ENCODE measurements around the gene CD248. TPM values are rescaled to one million over a fixed set of nuclear protein-coding genes. Genes with fewer than 3 reads are reported as not detected.

The CD248 gene
- total RNA-seq, 1 experiment from 2014 or later, result not detected

DNA sequence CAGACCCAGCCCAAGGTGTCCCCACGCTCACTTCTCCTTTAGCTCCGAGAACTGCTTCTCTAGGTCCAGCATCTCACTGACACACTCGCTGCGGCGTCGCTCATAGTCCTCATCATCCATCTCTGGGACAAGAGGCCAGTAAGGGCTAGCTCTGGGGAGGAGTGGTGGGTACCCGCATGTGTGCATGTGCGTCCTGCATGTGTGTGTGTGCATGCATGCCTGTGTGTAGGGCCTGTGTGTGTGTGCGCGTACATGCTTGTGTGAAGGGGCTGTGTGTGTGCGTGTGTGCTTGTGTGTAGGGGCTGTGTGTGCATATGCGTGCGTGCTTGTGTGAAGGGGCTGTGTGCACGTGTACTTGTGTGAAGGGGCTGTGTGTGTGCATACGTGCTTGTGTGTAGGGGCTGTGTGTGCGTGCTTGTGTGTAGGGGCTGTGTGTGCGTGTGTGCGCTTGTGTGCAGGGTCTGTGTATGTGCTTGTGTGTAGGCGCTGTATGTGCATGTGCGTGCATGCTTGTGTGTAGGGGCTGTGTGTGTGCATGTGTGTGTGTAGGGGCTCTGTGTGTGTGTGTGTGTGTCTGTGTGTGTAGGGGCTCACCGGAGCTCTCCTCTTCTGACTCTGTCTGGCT lies 24.8 kb upstream of the CD248 start:
- DNase-seq (ENCODE audit: low read depth), result no peak

DNA sequence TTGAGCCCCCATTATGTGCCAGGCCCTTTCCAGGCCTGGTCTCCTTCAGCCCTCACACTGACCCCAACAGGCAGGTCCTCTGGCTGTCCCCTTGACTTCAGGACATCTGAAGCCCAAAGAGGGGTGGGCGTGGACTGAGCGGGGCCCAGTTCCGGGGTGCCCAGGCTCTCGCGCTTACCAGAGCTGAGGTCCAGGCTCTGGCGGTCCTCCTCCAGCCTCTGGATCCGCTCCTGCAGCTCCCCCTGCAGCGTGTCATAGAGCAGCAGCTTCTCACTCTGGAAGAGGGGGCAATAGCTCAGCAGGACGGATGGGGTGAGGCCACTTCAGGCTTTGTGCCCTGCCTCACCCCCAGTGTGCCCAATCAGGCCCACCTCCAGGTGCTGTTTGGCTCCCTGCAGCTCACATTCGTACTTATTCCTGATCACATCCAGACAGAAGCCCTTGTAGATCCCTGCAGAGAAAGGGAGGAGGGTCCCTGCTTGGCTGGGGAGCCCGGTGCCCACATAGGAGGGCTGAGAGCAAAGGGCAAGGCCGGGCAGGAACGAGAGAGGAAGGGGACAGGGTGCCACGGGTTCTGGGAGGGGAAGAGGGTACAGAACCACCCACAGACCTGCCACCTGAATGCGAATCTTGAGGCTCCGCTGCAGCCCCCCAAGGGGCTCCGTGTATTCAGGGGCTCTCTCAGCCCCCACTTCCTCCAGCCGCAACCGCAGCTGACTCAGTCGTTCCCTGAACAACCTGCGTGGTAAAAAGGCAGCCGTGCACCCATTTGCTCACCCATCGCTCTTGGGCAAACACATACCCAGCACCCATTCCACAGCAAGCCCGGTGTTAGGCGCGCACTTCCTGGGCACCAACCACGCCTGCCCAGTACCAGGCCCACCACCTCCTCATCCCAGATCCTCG lies 24.0 kb upstream of the CD248 start:
- no peak for DNase-seq (ENCODE audit: low read depth)

- DNase-seq (ENCODE audit: low read depth), result no peak
These were observed 23.0 kb upstream of the CD248 start for GRCh38 chr11:66339686-66340483.

GRCh38 chr11:66339162-66339675 lies 22.4 kb upstream of the CD248 start:
- DNase-seq (ENCODE audit: low read depth), result peak; percentile 87

GRCh38 chr11:66338276-66339161 lies 21.7 kb upstream of the CD248 start:
- DNase-seq (ENCODE audit: low read depth), result peak; percentile 42

DNA sequence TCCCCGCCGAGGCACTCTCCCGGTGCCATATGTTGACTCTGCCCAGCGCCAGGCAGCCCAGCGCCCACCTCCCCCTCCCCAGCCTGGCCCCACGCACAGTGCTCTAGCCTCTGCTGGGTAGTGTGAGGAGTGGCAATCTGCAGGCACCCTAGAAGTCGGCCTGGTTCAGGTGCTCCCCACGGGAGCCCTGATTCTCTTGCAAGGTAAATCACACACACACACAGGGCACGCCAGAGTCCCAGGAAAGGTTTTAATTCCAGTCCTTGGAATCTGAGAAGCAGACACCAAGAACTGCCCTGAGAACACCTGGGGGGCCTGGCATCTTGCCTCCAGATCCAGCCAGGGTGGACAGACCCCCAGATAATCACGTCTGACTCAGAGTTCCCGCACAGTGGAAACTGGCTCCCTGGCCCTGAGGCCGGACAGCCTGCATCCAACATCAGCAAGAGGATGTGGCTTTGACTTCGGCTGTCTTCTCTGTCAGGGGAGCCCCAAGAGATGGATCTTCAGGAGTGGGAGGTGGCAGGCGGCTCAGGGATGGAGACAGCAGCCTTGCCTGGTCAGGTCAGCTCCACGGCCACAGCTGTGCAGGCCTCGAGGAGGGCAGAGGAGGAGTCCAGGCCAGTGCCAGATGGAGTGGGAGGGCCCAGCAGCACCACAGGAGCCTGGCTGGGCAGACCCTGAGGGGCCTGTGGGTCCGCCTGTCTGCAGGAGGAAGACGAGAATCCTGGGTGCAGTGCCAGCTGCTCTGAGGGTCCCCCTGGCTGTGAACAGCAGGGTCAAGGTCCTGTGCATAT lies 20.5 kb upstream of the CD248 start:
- DNase-seq (ENCODE audit: low read depth), result peak; percentile 95

- DNase-seq (ENCODE audit: low read depth), result peak; percentile 100
These were observed 19.6 kb upstream of the CD248 start, which contains the start of gene RIN1 for GRCh38 chr11:66336234-66337102. TSS of gene RIN1 (minus strand) at chr11:66336434. CDS start at chr11:66336402, 32 bp downstream.

DNA sequence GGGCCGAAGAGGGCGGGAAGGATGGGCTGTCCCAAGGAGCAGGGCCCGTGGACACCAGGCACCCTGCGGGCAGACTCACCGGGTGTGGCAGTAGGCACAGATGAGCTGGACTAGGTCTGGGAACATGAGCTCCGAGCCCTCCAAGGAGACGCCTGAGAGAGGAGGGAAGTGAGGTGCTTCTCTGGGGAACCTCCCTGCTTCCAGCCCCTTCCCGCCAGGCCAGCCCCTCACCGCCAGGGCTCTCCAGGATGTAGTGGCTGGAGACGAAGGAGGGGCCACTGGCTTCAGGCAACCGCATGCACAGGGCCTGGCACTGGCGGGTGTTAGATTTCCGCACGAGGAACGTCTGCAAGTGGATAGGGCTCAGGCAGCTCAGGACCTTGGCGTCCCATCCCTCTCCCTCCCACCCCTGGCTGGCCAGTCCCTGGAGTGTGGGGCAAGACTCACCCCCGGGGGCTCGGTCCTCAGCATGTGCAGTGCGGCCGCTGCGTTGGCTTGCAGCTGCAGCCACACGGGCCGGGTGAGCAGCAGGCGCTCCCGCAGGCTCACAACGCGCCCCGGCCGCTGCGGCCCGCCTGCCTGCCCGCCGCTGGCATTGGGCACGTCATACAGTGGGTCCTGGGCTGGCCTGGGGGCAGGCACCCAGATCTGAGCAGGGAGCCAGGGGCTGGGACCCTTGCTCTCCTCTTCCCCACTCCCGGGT lies 18.8 kb upstream of the CD248 start:
- DNase-seq (ENCODE audit: low read depth), result peak; percentile 91

DNA sequence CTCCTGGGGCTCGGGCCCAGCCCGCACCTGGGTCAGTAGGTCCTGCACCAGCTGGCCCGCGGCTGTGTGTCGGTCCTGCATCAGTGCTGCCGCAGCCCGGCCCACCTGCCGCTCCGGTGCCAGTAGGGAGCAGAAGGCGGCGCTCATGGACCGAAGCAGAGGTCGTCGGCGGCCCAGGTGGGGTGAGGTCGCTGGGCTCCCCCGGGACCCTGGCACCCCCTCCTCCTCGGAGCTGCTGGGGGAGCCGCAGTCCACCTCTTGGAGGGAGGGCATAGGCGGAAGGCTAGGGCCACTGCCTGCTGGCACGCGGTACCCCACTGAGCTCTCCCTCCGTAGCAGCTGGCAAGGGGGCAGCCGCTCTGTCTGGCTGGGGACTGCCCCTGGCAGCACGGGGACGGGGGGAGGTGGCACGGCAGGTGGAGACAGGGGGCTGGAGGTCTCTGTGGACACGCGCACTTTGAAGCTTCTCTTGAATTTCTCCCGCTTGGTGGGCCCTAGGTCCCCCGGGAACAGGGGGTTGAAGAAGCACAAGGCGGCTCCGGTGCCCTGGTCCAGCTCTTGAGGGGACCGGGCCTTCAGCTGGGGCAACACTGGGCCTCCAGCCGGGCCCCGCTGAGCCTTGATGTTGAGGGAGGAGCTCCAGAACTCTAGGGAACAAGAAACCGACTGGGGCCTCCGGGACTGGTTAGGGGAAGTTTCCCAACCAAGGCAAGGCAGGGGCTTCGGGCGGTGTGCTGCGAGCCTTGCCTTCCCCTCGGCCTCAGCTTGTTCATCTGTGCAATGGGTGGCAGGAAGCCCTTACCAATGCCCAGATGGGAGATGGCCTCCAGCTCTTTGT lies 18.0 kb upstream of the CD248 start:
- no peak for DNase-seq (ENCODE audit: low read depth)

DNA sequence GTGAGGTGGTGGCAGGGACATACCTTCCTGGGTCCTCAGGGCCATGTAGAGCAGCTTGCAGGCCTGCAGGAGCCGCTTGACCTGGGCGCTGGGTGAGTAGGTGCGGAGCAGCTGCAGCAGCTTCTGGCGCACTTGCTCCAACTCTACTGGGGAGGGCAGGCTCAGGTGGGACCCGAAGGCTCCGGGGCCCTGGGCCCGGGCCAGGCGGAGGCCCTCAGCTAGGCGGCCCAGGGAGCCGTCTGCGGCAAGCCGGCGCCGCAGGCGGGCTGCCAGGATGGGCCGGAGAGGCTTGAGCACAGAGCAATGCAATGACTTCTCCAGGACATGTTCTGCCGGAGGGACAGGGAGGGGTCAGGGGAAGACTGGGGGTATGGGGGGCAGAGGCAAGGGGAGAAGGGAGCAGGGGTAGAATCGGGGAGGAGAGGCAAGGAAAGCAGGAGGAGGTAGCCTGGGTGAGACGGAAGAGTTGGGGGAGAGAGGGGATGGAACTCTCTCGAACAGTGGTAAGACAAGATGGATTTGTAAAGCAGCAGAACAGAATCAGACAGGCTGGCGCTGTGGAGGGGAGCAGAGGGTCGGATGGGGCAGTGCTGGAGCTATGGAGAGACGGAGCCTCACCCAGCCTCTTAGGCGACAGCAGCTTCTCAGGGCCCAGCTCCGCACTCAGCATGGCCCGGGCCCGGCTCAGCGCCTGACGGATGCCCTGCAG lies 17.2 kb upstream of the CD248 start:
- no peak for DNase-seq (ENCODE audit: low read depth)

- DNase-seq (ENCODE audit: low read depth), result no peak
These were observed 16.5 kb upstream of the CD248 start for GRCh38 chr11:66333220-66333877.

GRCh38 chr11:66332371-66333219 lies 15.8 kb upstream of the CD248 start:
- DNase-seq (ENCODE audit: low read depth), result no peak

DNA sequence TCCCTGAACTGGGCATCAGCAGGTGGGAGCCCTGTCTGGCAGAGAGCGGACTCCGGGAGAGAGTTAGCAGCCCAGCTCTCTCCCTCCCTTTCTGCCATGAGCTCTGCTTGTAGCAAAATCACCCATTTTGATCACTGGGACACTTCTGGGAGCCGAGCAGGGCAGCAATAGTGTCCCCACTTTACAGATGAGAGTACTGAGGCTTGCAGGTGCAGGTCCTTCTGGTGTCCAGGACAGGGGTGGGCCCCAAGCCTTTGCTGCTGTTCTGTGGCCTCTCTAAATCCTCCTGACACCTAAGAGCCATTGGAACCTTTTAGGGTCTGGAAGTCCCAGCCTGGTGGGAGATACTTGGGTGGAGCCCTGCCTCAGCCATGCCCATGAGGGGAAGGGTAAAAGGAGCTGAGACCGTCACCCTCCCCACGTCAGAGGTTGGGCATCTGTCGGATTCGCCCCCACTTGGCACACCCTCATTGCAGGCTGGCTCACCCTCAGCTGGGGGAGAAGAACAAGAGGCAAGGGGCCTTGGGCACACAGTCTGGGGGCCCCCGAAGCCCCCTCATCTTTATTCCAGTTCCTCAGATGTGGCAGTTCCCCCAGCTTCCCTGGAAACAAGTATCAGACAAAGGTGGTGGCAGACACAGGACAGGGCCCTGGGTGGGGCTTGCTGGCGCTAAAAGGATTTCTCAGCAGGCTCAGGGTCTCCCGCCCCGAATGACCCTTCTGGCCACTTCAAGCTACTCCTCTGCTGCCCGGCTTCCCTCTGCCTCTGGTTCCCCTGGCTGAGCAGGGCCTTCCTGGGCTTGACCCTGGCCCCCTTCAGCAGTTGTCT lies 14.9 kb upstream of the CD248 start:
- no peak for DNase-seq (ENCODE audit: low read depth)

- DNase-seq (ENCODE audit: low read depth), result no peak
These were observed 14.1 kb upstream of the CD248 start for GRCh38 chr11:66330931-66331330.

Measured in RPMI7951 (cell line).